GM12865 (cell line): ENCODE data around the gene OLIG1.
A peak's percentile ranks its signal among the peaks of the same experiment; 100 is the strongest.

Experiments used
- DNase-seq: peaks from one replicate; pipeline ENCODE4 v3.0.0; 2010; ENCODE audit warnings: low read depth
- H3K4me3 ChIP-seq: 2 replicates; pipeline ENCODE4 v1.5.1; 2011; ENCODE audit warnings: mild to moderate bottlenecking, low read depth, low read length, control low read depth
- CTCF ChIP-seq: IDR thresholded peaks from 2 replicates; pipeline ENCODE4 v1.5.1; 2011; ENCODE audit warnings: low read length, control low read depth, low read depth, inconsistent platforms; ENCODE audit not compliant: insufficient read depth; ENCODE audit errors: missing control alignments

Gene OLIG1

DNA sequence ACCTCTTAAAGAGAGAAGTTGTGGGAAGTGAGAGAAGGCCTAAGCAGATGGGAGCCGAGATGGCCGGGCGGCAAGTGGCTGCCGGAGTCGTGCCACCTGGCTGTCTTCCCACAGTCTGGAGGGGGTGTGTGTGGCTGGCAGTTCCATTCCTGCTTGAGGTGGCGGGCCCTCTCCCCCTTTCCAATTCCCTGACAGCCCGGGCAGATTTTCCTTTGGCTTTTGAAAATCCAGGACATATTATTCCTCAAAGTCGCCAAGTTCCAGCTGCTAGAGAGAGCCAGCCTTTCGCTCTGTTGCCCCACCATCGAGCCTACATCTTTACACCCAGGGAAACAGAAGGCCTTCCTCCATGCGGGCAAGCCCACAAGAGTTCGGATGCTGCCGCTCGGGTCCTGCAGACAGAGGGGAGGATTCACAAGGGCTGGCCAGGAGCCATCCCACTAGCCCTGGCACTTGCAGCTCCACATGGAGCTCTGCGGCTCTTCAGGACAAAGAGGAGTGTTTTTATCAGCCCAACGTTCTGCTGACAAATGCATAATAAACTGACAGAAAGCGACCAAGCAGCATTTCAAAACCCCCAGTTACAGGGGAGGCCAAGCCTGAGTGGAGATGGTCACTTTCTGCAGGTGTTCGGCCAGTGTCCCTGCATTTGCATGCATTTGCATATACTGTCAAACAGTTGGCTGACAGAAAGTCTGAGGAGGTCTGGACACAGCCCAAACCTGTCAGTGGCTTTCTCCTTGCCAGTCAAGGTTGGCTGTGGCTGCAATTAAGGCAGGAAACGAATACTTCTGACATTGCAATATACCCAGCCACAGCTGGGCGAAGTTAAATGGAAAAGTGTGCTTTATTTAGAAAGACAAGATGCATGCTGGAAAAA, 45.9 kb downstream of the OLIG1 start:
- H3K4me3 ChIP-seq = no peak overlapping the region
- DNase-seq = peak; percentile 14
- TF ChIP-seq CTCF = no peak

- no peak for TF ChIP-seq CTCF
- DNase-seq = no peak
- no peak overlapping the region for H3K4me3 ChIP-seq
Observed at GRCh38 chr21:33116676-33117075, 46.7 kb downstream of the OLIG1 start.

GRCh38 chr21:33117101-33117888, 47.4 kb downstream of the OLIG1 start:
- no peak for TF ChIP-seq CTCF
- no peak overlapping the region for H3K4me3 ChIP-seq
- no peak for DNase-seq
